ENCODE data around the gene PLEKHO1.

GRCh38 chr1:150106341-150106740, 43.4 kb upstream of the PLEKHO1 start:
- TF ChIP-seq CTCF (IDR thresholded peaks at IDR 0.05) = no peak
- TF ChIP-seq POLR2A (IDR thresholded peaks at IDR 0.05) = no peak
- no peak for TF ChIP-seq POLR2AphosphoS5 (IDR thresholded peaks at IDR 0.05)
- TF ChIP-seq EP300 (IDR thresholded peaks at IDR 0.05; ENCODE audit: low read depth) = no peak
